MM.1S (cell line): ENCODE data around the gene CENPX.

Source experiments
- CTCF ChIP-seq: fragments of 300-600 bp; sonication (generic); IDR thresholded peaks from 2 replicates; pipeline ENCODE4 v1.5.1; 2016; ENCODE audit warnings: antibody characterized with exemption, low read length, mixed read lengths
- EZH2phosphoT487 ChIP-seq: fragments of 300-600 bp; sonication (generic); IDR thresholded peaks from 2 replicates; pipeline ENCODE4 v1.6.1; 2018; ENCODE audit warnings: antibody characterized with exemption, low read length

GRCh38 chr17:82028966-82029365, 6.3 kb upstream of the CENPX start:
- TF ChIP-seq CTCF (no peak), EZH2phosphoT487 (no peak)
